Spleen (tissue), 11 donors: Measurements from ENCODE around the gene AGK. TPM values are rescaled to one million over a fixed set of nuclear protein-coding genes. Genes with fewer than 3 reads are reported as not detected.
A peak's percentile ranks its signal among the peaks of the same experiment; 100 is the strongest.

ENCODE experiments used
- DNase-seq: peaks from one replicate; pipeline ENCODE4 v3.0.0-alpha.2; 2020
- H3K27ac ChIP-seq, 8 donors: fragments of 200-600 bp; sonication (generic) in 7 of 8; 1 replicate in 4 of 8; 2 replicates in 4 of 8; pipeline versions ENCODE4 v1.5.0 to v1.8.0; 2016 to 2021; ENCODE audit warnings: inconsistent platforms in 4 of 8, mild to moderate bottlenecking in 4 of 8, moderate library complexity in 1 of 8
- H3K27me3 ChIP-seq, 7 donors: fragments of 200-600 bp; sonication (generic) in 6 of 7; replicated peaks in 1 of 7; 1 replicate in 4 of 7; 2 replicates in 3 of 7; pipeline versions ENCODE4 v1.5.0 to v1.8.0; 2016 to 2021; ENCODE audit warnings: inconsistent platforms in 3 of 7, mild to moderate bottlenecking in 1 of 7
- H3K36me3 ChIP-seq, 6 donors: fragments of 200-600 bp; sonication (generic) in 5 of 6; 1 replicate in 4 of 6; 2 replicates in 2 of 6; pipeline versions ENCODE4 v1.5.0 to v1.8.0; 2016 to 2021; ENCODE audit warnings: inconsistent platforms in 2 of 6
- H3K4me1 ChIP-seq, 6 donors: fragments of 200-600 bp; sonication (generic) in 5 of 6; 1 replicate in 3 of 6; 2 replicates in 3 of 6; pipeline versions ENCODE4 v1.5.0 to v1.8.0; 2016 to 2021; ENCODE audit warnings: inconsistent platforms in 3 of 6
- H3K4me3 ChIP-seq, 8 donors: fragments of 200-600 bp; sonication (generic) in 7 of 8; 1 replicate in 4 of 8; 2 replicates in 4 of 8; pipeline versions ENCODE4 v1.5.0 to v1.8.0; 2016 to 2021; ENCODE audit warnings: inconsistent platforms in 4 of 8, mild to moderate bottlenecking in 4 of 8, moderate library complexity in 2 of 8
- H3K9me3 ChIP-seq, 8 donors: fragments of 200-600 bp; sonication (generic) in 7 of 8; 1 replicate in 4 of 8; 2 replicates in 4 of 8; pipeline versions ENCODE4 v1.5.0 to v1.8.0; 2016 to 2021; ENCODE audit warnings: inconsistent platforms in 4 of 8
- POLR2A ChIP-seq, 3 donors: fragments of 450-650 bp; IDR thresholded peaks; one replicate each; pipeline ENCODE4 v1.5.1; 2017; ENCODE audit warnings: antibody characterized with exemption in 3 of 3, mild to moderate bottlenecking in 1 of 3
- POLR2AphosphoS5 ChIP-seq, 3 donors: sonication (generic); formaldehyde crosslinking; IDR thresholded peaks; one replicate each; pipeline ENCODE4 v1.5.1; 2017; ENCODE audit warnings: antibody characterized with exemption in 3 of 3
- WGBS, 5 donors: extraction: QIAGEN DNeasy Blood & Tissue Kit in 3 of 5; methylation state at CpG; one replicate each; pipeline versions ENCODE4 v1.1.5 to v1.1.7; 2013 to 2018; 5-methylcytosine and 5-hydroxymethylcytosine counted together
- intact Hi-C: fragments of 100-400 bp; cut with DNase I; formaldehyde crosslinking; loops from one replicate; pipeline ENCODE4 v1.15.0; 2023; ENCODE audit warnings: low total_unique reads
- polyA plus RNA-seq, 3 donors: library from polyadenylated mRNA; stranded (reverse); fragments of 200-250 nt; gene quantifications; one replicate each; pipeline ENCODE4 v1.2.1, GENCODE V29; 2013
- total RNA-seq, 7 donors: library from RNA; depleted of rRNA in 3 of 7; stranded (reverse); fragments of >200 nt in 3 of 7; fragmentation: NEBNext Ultra II Directional in 4 of 7; extraction: Animal tissue kit (Norgen Biotek cat#: 25700) in 4 of 7; gene quantifications; one replicate each; pipeline versions ENCODE4 v1.1.0 to v1.2.1, GENCODE V29; 2016 to 2021
- TF ChIP-seq, protein P1 (sequence below), 11 experiments: fragments of 200-600 bp in 7 of 11; fragments of 450-650 bp in 4 of 11; sonication (generic) in 4 of 11; IDR thresholded peaks in 8 of 11; conservative IDR thresholded peaks in 3 of 11; 1 replicate in 7 of 11; 2 replicates in 4 of 11; pipeline versions ENCODE4 v1.4.0 to v1.8.0; 2016 to 2021; ENCODE audit warnings: antibody characterized with exemption in 11 of 11, inconsistent platforms in 4 of 11, mild to moderate bottlenecking in 1 of 11
- donor health status: healthy with polysubstance abuse.
- donor health status: DM: no; HTN: no; CAD: no; lungs with moderate emphysema.
- donor health status: DM: no; HTN: no; CAD: no.
- donor health status: Bipolar disorder and iron deficiency.
- donor health status: healthy.
- donor health status: DM: no; HTN: no; CAD: no.
- donor health status: DM: yes; HTN: yes; CAD: no.

The AGK gene
- total and polyA plus RNA-seq, 10 donors: 11.0 to 35.5 (median 24.0) TPM

DNA sequence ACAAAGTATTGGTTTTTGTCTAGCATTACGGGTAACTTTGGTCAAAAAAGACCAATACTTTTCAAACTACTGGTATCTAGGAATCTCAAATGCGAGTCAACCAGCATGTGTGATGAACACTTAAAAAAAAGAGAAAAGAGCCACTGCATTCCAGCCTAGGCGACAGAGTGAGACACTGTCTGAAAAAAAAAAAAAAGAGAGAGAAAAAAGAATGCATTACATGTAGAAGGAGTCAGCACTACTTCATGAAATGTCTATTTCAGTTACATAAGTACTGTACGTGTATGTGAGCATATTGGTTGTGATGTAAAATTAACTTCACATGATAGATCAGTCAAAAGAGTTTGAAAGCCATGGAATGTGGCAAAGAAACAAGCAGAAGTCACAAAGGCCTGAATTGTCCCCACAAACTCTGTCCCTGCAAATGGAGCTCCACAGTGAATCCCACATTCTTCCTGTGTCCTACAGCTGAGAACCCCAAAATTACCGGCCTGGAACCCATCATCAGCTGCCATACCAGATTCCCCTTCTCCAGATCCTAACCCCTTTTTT, 149.2 kb downstream of the AGK start:
- H3K4me1 ChIP-seq: peaks cover 29 to 69% (median 63%) of the 10 kb centered on the region in 6 donors
- DNase-seq: no peak
- TF ChIP-seq, protein P1, sequence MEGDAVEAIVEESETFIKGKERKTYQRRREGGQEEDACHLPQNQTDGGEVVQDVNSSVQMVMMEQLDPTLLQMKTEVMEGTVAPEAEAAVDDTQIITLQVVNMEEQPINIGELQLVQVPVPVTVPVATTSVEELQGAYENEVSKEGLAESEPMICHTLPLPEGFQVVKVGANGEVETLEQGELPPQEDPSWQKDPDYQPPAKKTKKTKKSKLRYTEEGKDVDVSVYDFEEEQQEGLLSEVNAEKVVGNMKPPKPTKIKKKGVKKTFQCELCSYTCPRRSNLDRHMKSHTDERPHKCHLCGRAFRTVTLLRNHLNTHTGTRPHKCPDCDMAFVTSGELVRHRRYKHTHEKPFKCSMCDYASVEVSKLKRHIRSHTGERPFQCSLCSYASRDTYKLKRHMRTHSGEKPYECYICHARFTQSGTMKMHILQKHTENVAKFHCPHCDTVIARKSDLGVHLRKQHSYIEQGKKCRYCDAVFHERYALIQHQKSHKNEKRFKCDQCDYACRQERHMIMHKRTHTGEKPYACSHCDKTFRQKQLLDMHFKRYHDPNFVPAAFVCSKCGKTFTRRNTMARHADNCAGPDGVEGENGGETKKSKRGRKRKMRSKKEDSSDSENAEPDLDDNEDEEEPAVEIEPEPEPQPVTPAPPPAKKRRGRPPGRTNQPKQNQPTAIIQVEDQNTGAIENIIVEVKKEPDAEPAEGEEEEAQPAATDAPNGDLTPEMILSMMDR (IDR thresholded peaks at IDR 0.05 in 8 of 11, conservative IDR thresholded peaks at IDR 0.05 in 3 of 11): no peak
- TF ChIP-seq POLR2A (IDR thresholded peaks at IDR 0.05): no peak
- no peak for TF ChIP-seq POLR2AphosphoS5 (IDR thresholded peaks at IDR 0.05)
- H3K27ac ChIP-seq: peak overlapping the region in 6 of 8 donors; percentile 86 to 96 (median 93)
- 67 to 83% (median 74%) methylated on average over 5 of the region's 5 CpGs for WGBS, 5 donors
- peak overlapping the region; percentile 62 to 94 (median 84) for H3K4me3 ChIP-seq
- H3K36me3 ChIP-seq: no peaks in the 10 kb centered on the region
- no peaks in the 10 kb centered on the region for H3K9me3 ChIP-seq
- intact Hi-C loops: no loop called here
- no peaks in the 10 kb centered on the region for H3K27me3 ChIP-seq

DNA sequence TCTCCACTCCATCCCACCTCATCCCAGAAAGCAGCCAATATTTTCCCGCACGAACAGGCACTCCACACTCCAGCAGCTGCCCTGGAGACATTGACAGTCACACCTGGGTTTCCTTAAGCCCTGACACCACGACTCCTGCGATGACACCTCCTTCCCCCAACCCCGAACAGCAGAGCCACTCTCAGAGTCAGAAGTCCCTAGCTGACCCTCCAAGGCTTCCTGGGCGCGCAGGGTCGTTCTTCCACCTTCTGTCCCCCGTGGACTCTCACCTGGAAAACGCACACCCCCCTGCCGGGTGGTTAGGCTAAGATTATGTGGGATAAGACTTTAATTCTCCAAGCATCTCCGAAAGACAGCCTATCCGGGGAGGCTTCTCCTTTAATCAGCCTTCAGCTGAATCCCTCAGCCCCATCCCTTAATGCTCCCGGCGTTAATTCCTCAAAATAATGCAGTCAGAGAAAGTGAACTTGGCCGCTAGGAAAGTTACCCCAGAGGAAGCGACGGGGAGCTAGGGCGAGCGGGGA, 149.7 kb downstream of the AGK start:
- 7 to 11% (median 10%) methylated on average over 17 to 20 of the region's 20 CpGs for WGBS, 5 donors
- Histone ChIP-seq H3K4me1 (peaks cover 29 to 64% (median 58%) of the 10 kb centered on the region in 6 donors), H3K27me3 (no peaks in the 10 kb centered on the region), H3K36me3 (no peaks in the 10 kb centered on the region), H3K27ac (peak overlapping the region; percentile 75 to 96 (median 92)), H3K4me3 (peak overlapping the region; percentile 62 to 94 (median 84)), H3K9me3 (no peaks in the 10 kb centered on the region)
- TF ChIP-seq POLR2A (IDR thresholded peaks at IDR 0.05): no peak
- TF ChIP-seq, protein P1 (IDR thresholded peaks at IDR 0.05 in 8 of 11, conservative IDR thresholded peaks at IDR 0.05 in 3 of 11): no peak
- TF ChIP-seq POLR2AphosphoS5 (IDR thresholded peaks at IDR 0.05): no peak
- intact Hi-C loops: no loop called here
- DNase-seq: peak; percentile 81

DNA sequence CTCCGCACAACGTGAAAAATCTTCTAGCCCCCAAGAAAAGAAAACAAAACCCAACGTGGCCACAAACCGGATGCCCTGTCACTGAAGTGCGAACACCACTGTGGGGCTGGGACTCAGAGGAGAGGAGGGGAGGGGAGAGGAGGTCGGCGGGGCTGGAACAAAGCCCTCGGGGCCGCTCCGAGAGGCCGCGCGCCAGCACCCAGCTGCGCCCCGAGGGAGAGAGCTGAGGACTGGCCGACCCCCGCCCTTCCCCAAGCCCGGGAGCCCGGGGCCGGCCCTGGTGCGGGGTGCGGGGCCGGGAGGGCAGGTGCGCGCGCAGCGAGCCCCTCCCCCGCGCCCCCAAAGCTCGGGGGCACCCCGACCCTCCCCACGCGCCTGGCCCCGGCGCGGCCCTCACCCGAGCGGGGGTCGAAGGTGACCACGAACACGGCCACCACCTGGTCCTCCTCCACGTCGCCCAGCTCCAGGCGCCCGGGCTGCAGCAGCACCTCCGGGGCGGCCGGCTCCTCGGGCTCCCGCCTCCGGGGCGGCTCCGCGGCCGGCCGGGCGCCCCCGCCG, 150.4 kb downstream of the AGK start:
- H3K9me3 ChIP-seq: no peaks in the 10 kb centered on the region
- H3K4me3 ChIP-seq: peak overlapping the region; percentile 62 to 94 (median 84)
- peaks cover 27 to 57% (median 52%) of the 10 kb centered on the region in 6 donors for H3K4me1 ChIP-seq
- TF ChIP-seq POLR2AphosphoS5 (IDR thresholded peaks at IDR 0.05) (peak; percentile 72 to 80 (median 77)), POLR2A (IDR thresholded peaks at IDR 0.05) (peak in 1 of 3 donors; percentile 35)
- TF ChIP-seq, protein P1 (IDR thresholded peaks at IDR 0.05 in 8 of 11, conservative IDR thresholded peaks at IDR 0.05 in 3 of 11): no peak
- H3K27me3 ChIP-seq: no peaks in the 10 kb centered on the region
- peak overlapping the region; percentile 75 to 96 (median 92) for H3K27ac ChIP-seq
- intact Hi-C loops: no loop called here
- H3K36me3 ChIP-seq: no peaks in the 10 kb centered on the region
- WGBS, 5 donors: 0 to 1% (median 1%) methylated on average over 18 to 59 of the region's 59 CpGs
- DNase-seq: peak; percentile 93

DNA sequence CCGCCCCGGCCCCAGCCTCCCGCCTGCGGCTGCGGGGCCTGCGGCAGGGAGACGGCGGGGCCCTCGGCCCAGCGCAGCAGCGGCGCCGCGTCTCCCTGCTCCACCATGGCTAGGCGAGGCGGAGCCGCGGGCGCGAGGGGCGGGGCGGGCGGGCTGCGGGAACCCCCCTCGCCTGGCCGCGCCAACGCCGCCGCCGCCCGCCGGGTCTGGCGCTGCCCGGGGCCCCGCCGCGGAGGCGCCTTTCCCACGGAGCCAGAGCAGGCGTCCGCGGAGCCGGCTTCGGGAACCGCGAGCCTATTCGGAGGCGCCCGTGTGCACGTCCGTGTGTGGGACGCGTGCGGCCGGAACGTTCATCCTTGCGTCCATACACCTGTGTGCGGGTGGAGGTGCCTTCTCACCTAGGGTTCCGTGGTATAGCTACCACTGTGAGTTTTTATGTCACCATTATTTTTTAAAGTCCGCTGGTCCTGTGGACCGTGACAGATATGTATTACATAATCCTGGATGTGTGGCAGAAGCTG, 150.9 kb downstream of the AGK start, which contains the start of gene DENND11:
TSS of gene DENND11 (minus strand) at position 120 of the 521 bp plus-strand sequence. CDS start at position 107, 13 bp downstream.
- no peaks in the 10 kb centered on the region for H3K36me3 ChIP-seq
- peak within 1 kb of the TSS; percentile 75 to 96 (median 92) for H3K27ac ChIP-seq
- peaks cover 25 to 52% (median 46%) of the 10 kb centered on the region in 6 donors for H3K4me1 ChIP-seq
- peak within 1 kb of the TSS; percentile 62 to 94 (median 84) for H3K4me3 ChIP-seq
- 0 to 1% (median 0%) methylated on average over 10 to 62 of the region's 62 CpGs for WGBS, 5 donors
- intact Hi-C loops: no loop called here
- TF ChIP-seq, protein P1 (IDR thresholded peaks at IDR 0.05 in 8 of 11, conservative IDR thresholded peaks at IDR 0.05 in 3 of 11): no peak
- no peak for TF ChIP-seq POLR2A (IDR thresholded peaks at IDR 0.05)
- TF ChIP-seq POLR2AphosphoS5 (IDR thresholded peaks at IDR 0.05): peak in 1 of 3 donors; percentile 46
- H3K27me3 ChIP-seq: no peaks in the 10 kb centered on the region
- H3K9me3 ChIP-seq: no peaks in the 10 kb centered on the region
- DNase-seq: peak; percentile 89
